Retinal pigment epithelial cell (primary cell): ENCODE results near the gene DCX.

Source experiments
- DNase-seq: peaks from one replicate; pipeline ENCODE4 v3.0.0-alpha.2; 2010; ENCODE audit warnings: low read depth
- H3K4me3 ChIP-seq: 2 replicates; pipeline ENCODE4 v1.5.1; 2011; ENCODE audit warnings: mild to moderate bottlenecking, low read length, control low read depth, moderate library complexity
- CTCF ChIP-seq: conservative IDR thresholded peaks from 2 replicates; pipeline ENCODE4 v1.5.1; 2011; ENCODE audit warnings: low read depth, low read length, control low read depth, inconsistent platforms

The DCX gene

GRCh38 chrX:111340054-111340453 is 71.9 kb downstream of the DCX start:
- TF ChIP-seq CTCF = no peak
- H3K4me3 ChIP-seq = no peak overlapping the region
- no peak for DNase-seq

GRCh38 chrX:111339212-111339611 is 72.8 kb downstream of the DCX start:
- DNase-seq = no peak
- TF ChIP-seq CTCF = no peak
- H3K4me3 ChIP-seq = no peak overlapping the region

- no peak for DNase-seq
- H3K4me3 ChIP-seq = no peak overlapping the region
- TF ChIP-seq CTCF = no peak
These were observed 73.8 kb downstream of the DCX start for GRCh38 chrX:111338095-111338698.

- no peak for TF ChIP-seq CTCF
- DNase-seq = no peak
- H3K4me3 ChIP-seq = no peak overlapping the region
These were observed 74.8 kb downstream of the DCX start for GRCh38 chrX:111337067-111337637.

- DNase-seq = no peak
- H3K4me3 ChIP-seq = no peak overlapping the region
- TF ChIP-seq CTCF = no peak
These were observed 75.9 kb downstream of the DCX start for GRCh38 chrX:111336141-111336540.

- no peak for DNase-seq
- TF ChIP-seq CTCF = no peak
- no peak overlapping the region for H3K4me3 ChIP-seq
These were observed 82.6 kb downstream of the DCX start for GRCh38 chrX:111329370-111329769.

- TF ChIP-seq CTCF = no peak
- no peak overlapping the region for H3K4me3 ChIP-seq
- no peak for DNase-seq
These were observed 83.1 kb downstream of the DCX start for GRCh38 chrX:111328858-111329257.
